A673 (cell line): ENCODE results near the gene PREX1. TPM values are rescaled to one million over a fixed set of nuclear protein-coding genes. Genes with fewer than 3 reads are reported as not detected.
"Not testable (repeated sequence)": the region's sequence is repeated elsewhere in the genome, so short reads cannot be mapped to it uniquely, and the experiment has no call there.

Experiments used
- BruUV-seq: library from RNA; stranded (reverse); fragments of 400-500 nt; replicated peaks from 2 replicates; lab custom pipeline; 2021; lab: Mats Ljungman, UMichigan
- CTCF ChIA-PET: fragments of 300-600 bp; sonication (Branson Sonifier 250); formaldehyde crosslinking; loops from one replicate; lab custom pipeline; 2022; ENCODE audit warnings: antibody characterized with exemption; lab: Charles Lee
- POLR2A ChIA-PET: fragments of 300-600 bp; sonication (Branson Sonifier 250); formaldehyde crosslinking; loops from one replicate; lab custom pipeline; 2022; ENCODE audit warnings: antibody characterized with exemption; ENCODE audit not compliant: low non-redundant PET; lab: Charles Lee
- DNase-seq: peaks from one replicate; pipeline ENCODE4 v3.0.0-alpha.2; 2015; ENCODE audit warnings: low spot score
- H3K27ac ChIP-seq: fragments of 200-600 bp; sonication (generic); 2 replicates; pipeline ENCODE4 v1.5.1; 2016; ENCODE audit warnings: mixed run types, low read depth, mild to moderate bottlenecking, mixed read lengths, antibody characterized with exemption, low read length; ENCODE audit not compliant: poor library complexity, severe bottlenecking
- H3K27me3 ChIP-seq: fragments of 200-600 bp; sonication (generic); replicated peaks from 2 replicates; pipeline ENCODE4 v1.6.1; 2017; ENCODE audit warnings: mixed run types, low read depth, mild to moderate bottlenecking, mixed read lengths, antibody characterized with exemption, low read length; ENCODE audit not compliant: insufficient read depth, poor library complexity
- H3K36me3 ChIP-seq: fragments of 200-600 bp; sonication (generic); 2 replicates; pipeline ENCODE4 v1.6.1; 2016; ENCODE audit warnings: mixed run types, mild to moderate bottlenecking, mixed read lengths, antibody characterized with exemption, low read length; ENCODE audit not compliant: insufficient read depth, poor library complexity, severe bottlenecking
- H3K4me1 ChIP-seq: fragments of 200-600 bp; sonication (generic); 2 replicates; pipeline ENCODE4 v1.6.1; 2017; ENCODE audit warnings: mixed run types, mild to moderate bottlenecking, mixed read lengths, antibody characterized with exemption, low read length; ENCODE audit not compliant: insufficient read depth, poor library complexity, severe bottlenecking
- H3K4me3 ChIP-seq: fragments of 200-600 bp; sonication (generic); 2 replicates; pipeline ENCODE4 v1.5.1; 2016; ENCODE audit warnings: low read depth, mixed run types, mild to moderate bottlenecking, mixed read lengths, low read length; ENCODE audit not compliant: poor library complexity, severe bottlenecking
- H3K9me3 ChIP-seq: fragments of 200-600 bp; sonication (generic); 2 replicates; pipeline ENCODE4 v1.6.1; 2016; ENCODE audit warnings: mixed run types, low read depth, mild to moderate bottlenecking, mixed read lengths, antibody characterized with exemption, low read length; ENCODE audit not compliant: poor library complexity, severe bottlenecking
- CTCF ChIP-seq: fragments of 300-800, 200-600 bp; sonication (generic); conservative IDR thresholded peaks from 2 replicates; pipeline ENCODE4 v1.5.1; 2017; ENCODE audit warnings: low read depth, mild to moderate bottlenecking, antibody characterized with exemption, low read length, moderate library complexity, mixed read lengths
- EZH2 ChIP-seq: fragments of 200-600 bp; sonication (generic); IDR thresholded peaks from 2 replicates; pipeline ENCODE4 v1.6.1; 2017; ENCODE audit warnings: borderline replicate concordance, low read depth, mild to moderate bottlenecking, mixed read lengths, antibody characterized with exemption, low read length; ENCODE audit not compliant: poor library complexity, severe bottlenecking
- intact Hi-C: fragments of 100-400 bp; cut with micrococcal nuclease; formaldehyde crosslinking; loops from one replicate; pipeline ENCODE4 v1.10.0; 2022; ENCODE audit not compliant: unreplicated experiment
- total RNA-seq: library from RNA; stranded (reverse); gene quantifications from 2 replicates; pipeline ENCODE4 v1.2.3, GENCODE V29; 2021

Gene PREX1
- total RNA-seq, 1 experiment from 2014 or later, result 145 TPM

GRCh38 chr20:48758206-48758820, 69.5 kb downstream of the PREX1 start:
- TF ChIP-seq EZH2, result no peak
- no peak for TF ChIP-seq CTCF
- Histone ChIP-seq H3K36me3 (no peaks in the 10 kb centered on the region), H3K27me3 (no peaks in the 10 kb centered on the region), H3K4me1 (peaks cover 10% of the 10 kb centered on the region), H3K9me3 (no peaks in the 10 kb centered on the region), H3K4me3 (no peak overlapping the region), H3K27ac (peak overlapping the region; percentile 46)
- CTCF ChIA-PET, result no interaction called here
- no TSS peak for BruUV-seq
- no peak for DNase-seq
- intact Hi-C loops, result no loop called here
- POLR2A ChIA-PET, result no interaction called here

- H3K36me3 ChIP-seq, H3K4me3 ChIP-seq, H3K27me3 ChIP-seq, CTCF ChIA-PET, DNase-seq, H3K9me3 ChIP-seq, POLR2A ChIA-PET, BruUV-seq, H3K27ac ChIP-seq, intact Hi-C loops: not testable (repeated sequence)
- H3K4me1 ChIP-seq, result peaks cover 17% of the 10 kb centered on the region
Observed at GRCh38 chr20:48756774-48757173, 71.0 kb downstream of the PREX1 start.

GRCh38 chr20:48754292-48754691, 73.5 kb downstream of the PREX1 start:
- no peak for DNase-seq
- POLR2A ChIA-PET, result no interaction called here
- no peaks in the 10 kb centered on the region for H3K27me3 ChIP-seq
- H3K4me3 ChIP-seq, result no peak overlapping the region
- CTCF ChIA-PET, result no interaction called here
- TF ChIP-seq CTCF, result no peak
- TF ChIP-seq EZH2, result no peak
- intact Hi-C loops, result no loop called here
- no peak overlapping the region for H3K27ac ChIP-seq
- H3K9me3 ChIP-seq, result no peaks in the 10 kb centered on the region
- H3K4me1 ChIP-seq, result peaks cover 16% of the 10 kb centered on the region
- no TSS peak for BruUV-seq
- H3K36me3 ChIP-seq, result peaks cover 4% of the 10 kb centered on the region

GRCh38 chr20:48752963-48753362, 74.8 kb downstream of the PREX1 start:
- DNase-seq, result no peak
- Histone ChIP-seq H3K4me1 (peaks cover 16% of the 10 kb centered on the region), H3K27me3 (no peaks in the 10 kb centered on the region), H3K36me3 (peaks cover 4% of the 10 kb centered on the region), H3K9me3 (no peaks in the 10 kb centered on the region), H3K27ac (no peak overlapping the region), H3K4me3 (no peak overlapping the region)
- CTCF ChIA-PET, result no interaction called here
- intact Hi-C loops, result no loop called here
- TF ChIP-seq CTCF, result no peak
- no peak for TF ChIP-seq EZH2
- BruUV-seq, result no TSS peak
- POLR2A ChIA-PET, result no interaction called here
